ENCODE measurements around the gene KRTAP20-2. TPM values are rescaled to one million over a fixed set of nuclear protein-coding genes. Genes with fewer than 3 reads are reported as not detected.

Gene KRTAP20-2
- not detected for polyA plus RNA-seq (2013)

DNA sequence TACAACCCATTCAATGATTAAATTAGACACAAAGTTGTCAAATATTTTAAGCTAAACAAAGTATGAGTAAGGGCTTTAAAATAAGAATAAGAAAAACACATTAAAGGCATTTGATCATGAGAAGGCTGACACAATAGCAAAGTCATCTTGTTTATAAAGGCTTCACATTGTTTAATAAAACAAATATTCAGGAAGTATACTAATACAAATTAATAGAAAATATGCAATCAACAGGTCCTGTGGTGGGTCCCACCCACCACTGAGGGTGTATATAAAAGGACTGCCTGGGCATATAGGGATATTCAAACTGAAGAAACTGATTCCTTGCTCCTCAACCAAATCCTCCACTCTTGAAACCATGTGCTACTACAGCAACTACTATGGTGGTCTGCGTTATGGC, at the start of gene KRTAP20-2:
Gene KRTAP20-2, plus strand, starts transcription at position 301 of the 400 bp plus-strand sequence. Its CDS starts 58 bp downstream, at position 359.
- H3K27ac ChIP-seq (ENCODE audit: insufficient read depth in 1 of 2, low read depth in 1 of 2, low read length in 2 of 2, poor library complexity in 1 of 2, severe bottlenecking in 2 of 2), result no peak within 1 kb of the TSS
- H3K9me3 ChIP-seq (ENCODE audit: control extremely low read depth in 1 of 5, control insufficient read depth in 4 of 5, insufficient read depth in 2 of 5, low read depth in 1 of 5, low read length in 4 of 5), result no peaks in the 10 kb centered on the region
- POLR2A ChIA-PET, result no interaction called here
- no peaks in the 10 kb centered on the region for H3K4me1 ChIP-seq (ENCODE audit: control extremely low read depth in 1 of 4, control insufficient read depth in 4 of 4, insufficient read depth in 4 of 4, low read length in 3 of 4)
- CTCF ChIA-PET, result no interaction called here
- no peak for DNase-seq
- no peak within 1 kb of the TSS for H3K4me3 ChIP-seq (ENCODE audit: control insufficient read depth in 1 of 7, extremely low read depth in 1 of 7, insufficient read depth in 4 of 7, low read depth in 2 of 7, low read length in 6 of 7)
- H3K36me3 ChIP-seq (ENCODE audit: control insufficient read depth in 4 of 4, insufficient read depth in 4 of 4, low read length in 3 of 4), result no peaks in the 10 kb centered on the region
- WGBS (ENCODE audit: insufficient coverage), result no CpG with 5 or more reads among the region's 1 CpG
- H3K27me3 ChIP-seq (replicated peaks in 2 of 5; ENCODE audit: control insufficient read depth in 4 of 5, insufficient read depth in 5 of 5, low read length in 4 of 5), result no peaks in the 10 kb centered on the region

DNA sequence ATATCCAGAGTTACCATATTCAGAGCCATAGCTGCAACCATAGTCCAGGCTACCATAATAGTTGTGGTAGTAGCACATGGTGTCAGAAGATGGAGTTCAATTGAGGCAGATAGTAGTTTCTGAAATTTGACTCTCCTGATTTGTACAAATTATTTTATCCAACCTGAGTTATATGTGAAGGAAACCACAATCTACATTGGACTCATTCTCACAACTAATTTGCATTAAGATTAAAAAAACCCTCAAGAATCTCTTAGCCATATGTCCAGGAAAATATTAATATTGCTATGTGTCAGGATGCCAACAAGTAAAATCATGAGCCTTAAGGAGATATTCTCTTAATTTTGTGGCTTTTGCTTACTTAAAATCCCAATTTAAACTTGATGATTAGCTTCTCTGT, 44.7 kb upstream of the KRTAP20-2 start, which contains the start of gene KRTAP22-2:
Gene KRTAP22-2, minus strand, starts transcription at position 101 of the 400 bp plus-strand sequence.
- ChIA-PET CTCF (no interaction called here), POLR2A (no interaction called here)
- H3K9me3 ChIP-seq (ENCODE audit: control extremely low read depth in 1 of 5, control insufficient read depth in 4 of 5, insufficient read depth in 2 of 5, low read depth in 1 of 5, low read length in 4 of 5), result no peaks in the 10 kb centered on the region
- H3K27me3 ChIP-seq (replicated peaks in 2 of 5; ENCODE audit: control insufficient read depth in 4 of 5, insufficient read depth in 5 of 5, low read length in 4 of 5), result no peaks in the 10 kb centered on the region
- H3K4me1 ChIP-seq (ENCODE audit: control extremely low read depth in 1 of 4, control insufficient read depth in 4 of 4, insufficient read depth in 4 of 4, low read length in 3 of 4), result no peaks in the 10 kb centered on the region
- no peak within 1 kb of the TSS for H3K4me3 ChIP-seq (ENCODE audit: control insufficient read depth in 1 of 7, extremely low read depth in 1 of 7, insufficient read depth in 4 of 7, low read depth in 2 of 7, low read length in 6 of 7)
- DNase-seq, result no peak
- no peak within 1 kb of the TSS for H3K27ac ChIP-seq (ENCODE audit: insufficient read depth in 1 of 2, low read depth in 1 of 2, low read length in 2 of 2, poor library complexity in 1 of 2, severe bottlenecking in 2 of 2)
- no peaks in the 10 kb centered on the region for H3K36me3 ChIP-seq (ENCODE audit: control insufficient read depth in 4 of 4, insufficient read depth in 4 of 4, low read length in 3 of 4)

DNA sequence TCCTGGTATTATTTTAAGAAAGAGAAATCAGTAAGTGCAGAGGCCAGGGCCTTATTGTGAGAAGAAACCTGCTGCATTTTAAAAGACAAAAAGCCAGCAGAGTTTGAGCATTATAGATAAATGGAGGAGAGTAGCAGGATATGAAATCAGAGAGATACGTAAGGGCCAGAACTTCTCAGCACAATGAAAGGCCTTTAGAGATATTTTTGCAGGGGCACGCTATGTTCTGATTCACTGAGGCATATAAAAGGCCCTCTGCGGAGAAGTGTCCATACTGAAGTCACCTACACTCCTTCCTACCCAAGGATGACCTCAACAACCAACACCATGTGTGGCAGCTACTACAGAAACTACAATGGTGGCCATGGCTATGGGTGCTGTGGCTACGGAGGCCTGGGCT, 42.9 kb upstream of the KRTAP20-2 start, which contains the start of gene KRTAP6-3:
Gene KRTAP6-3, plus strand, starts transcription at position 301 of the 400 bp plus-strand sequence. Its CDS starts 6 bp downstream, at position 307.
- POLR2A ChIA-PET, result no interaction called here
- Histone ChIP-seq H3K9me3 (ENCODE audit: control extremely low read depth in 1 of 5, control insufficient read depth in 4 of 5, insufficient read depth in 2 of 5, low read depth in 1 of 5, low read length in 4 of 5) (no peaks in the 10 kb centered on the region), H3K4me1 (ENCODE audit: control extremely low read depth in 1 of 4, control insufficient read depth in 4 of 4, insufficient read depth in 4 of 4, low read length in 3 of 4) (no peaks in the 10 kb centered on the region), H3K27me3 (replicated peaks in 2 of 5; ENCODE audit: control insufficient read depth in 4 of 5, insufficient read depth in 5 of 5, low read length in 4 of 5) (no peaks in the 10 kb centered on the region), H3K27ac (ENCODE audit: insufficient read depth in 1 of 2, low read depth in 1 of 2, low read length in 2 of 2, poor library complexity in 1 of 2, severe bottlenecking in 2 of 2) (no peak within 1 kb of the TSS), H3K36me3 (ENCODE audit: control insufficient read depth in 4 of 4, insufficient read depth in 4 of 4, low read length in 3 of 4) (no peaks in the 10 kb centered on the region), H3K4me3 (ENCODE audit: control insufficient read depth in 1 of 7, extremely low read depth in 1 of 7, insufficient read depth in 4 of 7, low read depth in 2 of 7, low read length in 6 of 7) (no peak within 1 kb of the TSS)
- CTCF ChIA-PET, result no interaction called here
- no peak for DNase-seq
- 96% methylated on average over 3 of the region's 4 CpGs for WGBS (ENCODE audit: insufficient coverage)

DNA sequence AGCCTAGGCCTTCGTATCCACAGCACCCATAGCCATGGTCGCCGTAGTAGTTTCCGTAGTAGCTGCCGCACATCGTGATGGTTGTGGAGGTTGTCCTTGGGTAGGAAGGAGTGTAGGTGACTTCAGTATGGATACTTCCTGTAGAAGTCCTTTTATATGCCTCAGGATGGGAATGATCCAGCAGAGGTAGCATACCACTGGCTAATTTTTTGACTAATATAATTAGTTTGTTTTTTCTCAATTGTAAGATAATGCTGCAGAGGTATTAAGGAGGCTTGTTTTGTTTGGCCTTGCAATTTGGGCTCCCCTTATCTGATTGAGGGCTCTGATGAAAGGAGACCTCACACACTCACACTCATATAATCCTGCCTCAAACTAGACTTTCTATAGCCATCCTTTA, 36.2 kb upstream of the KRTAP20-2 start, which contains the start of gene KRTAP6-2:
Gene KRTAP6-2, minus strand, starts transcription at position 101 of the 400 bp plus-strand sequence. Its CDS starts 28 bp downstream, at position 73.
- WGBS (ENCODE audit: insufficient coverage), result 91% methylated on average over 6 of the region's 6 CpGs

DNA sequence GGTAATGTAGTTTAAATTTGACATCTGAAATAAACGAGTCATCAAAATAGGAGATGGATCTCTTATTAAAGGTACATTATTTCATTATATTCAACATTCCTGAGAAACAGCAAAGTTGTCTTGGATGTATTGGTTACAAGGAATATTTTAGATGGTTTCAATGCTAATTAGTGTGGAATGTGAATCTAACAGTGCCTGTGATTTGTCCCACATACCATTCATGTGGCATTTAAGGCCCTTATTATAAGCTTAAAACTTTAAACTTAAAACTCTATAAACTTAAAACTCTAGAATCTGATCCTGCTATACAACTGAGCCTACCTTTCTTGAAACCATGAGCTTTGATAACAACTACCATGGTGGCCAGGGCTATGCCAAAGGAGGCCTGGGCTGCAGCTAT, 34.2 kb upstream of the KRTAP20-2 start, which contains the start of gene KRTAP22-1:
Gene KRTAP22-1, plus strand, starts transcription at position 301 of the 400 bp plus-strand sequence.
- Histone ChIP-seq H3K9me3 (ENCODE audit: control extremely low read depth in 1 of 5, control insufficient read depth in 4 of 5, insufficient read depth in 2 of 5, low read depth in 1 of 5, low read length in 4 of 5) (no peaks in the 10 kb centered on the region), H3K27ac (ENCODE audit: insufficient read depth in 1 of 2, low read depth in 1 of 2, low read length in 2 of 2, poor library complexity in 1 of 2, severe bottlenecking in 2 of 2) (no peak within 1 kb of the TSS), H3K27me3 (replicated peaks in 2 of 5; ENCODE audit: control insufficient read depth in 4 of 5, insufficient read depth in 5 of 5, low read length in 4 of 5) (no peaks in the 10 kb centered on the region), H3K4me1 (ENCODE audit: control extremely low read depth in 1 of 4, control insufficient read depth in 4 of 4, insufficient read depth in 4 of 4, low read length in 3 of 4) (no peaks in the 10 kb centered on the region), H3K4me3 (ENCODE audit: control insufficient read depth in 1 of 7, extremely low read depth in 1 of 7, insufficient read depth in 4 of 7, low read depth in 2 of 7, low read length in 6 of 7) (no peak within 1 kb of the TSS), H3K36me3 (ENCODE audit: control insufficient read depth in 4 of 4, insufficient read depth in 4 of 4, low read length in 3 of 4) (no peaks in the 10 kb centered on the region)
- CTCF ChIA-PET, result no interaction called here
- WGBS (ENCODE audit: insufficient coverage), result no CpG with 5 or more reads among the region's 1 CpG
- POLR2A ChIA-PET, result no interaction called here
- DNase-seq, result no peak

More for the DNA sequence above, 36.2 kb upstream of the KRTAP20-2 start, which contains the start of gene KRTAP6-2:
- Histone ChIP-seq H3K4me1 (ENCODE audit: control extremely low read depth in 1 of 4, control insufficient read depth in 4 of 4, insufficient read depth in 4 of 4, low read length in 3 of 4) (no peaks in the 10 kb centered on the region), H3K4me3 (ENCODE audit: control insufficient read depth in 1 of 7, extremely low read depth in 1 of 7, insufficient read depth in 4 of 7, low read depth in 2 of 7, low read length in 6 of 7) (no peak within 1 kb of the TSS), H3K27ac (ENCODE audit: insufficient read depth in 1 of 2, low read depth in 1 of 2, low read length in 2 of 2, poor library complexity in 1 of 2, severe bottlenecking in 2 of 2) (no peak within 1 kb of the TSS), H3K36me3 (ENCODE audit: control insufficient read depth in 4 of 4, insufficient read depth in 4 of 4, low read length in 3 of 4) (no peaks in the 10 kb centered on the region), H3K27me3 (replicated peaks in 2 of 5; ENCODE audit: control insufficient read depth in 4 of 5, insufficient read depth in 5 of 5, low read length in 4 of 5) (no peaks in the 10 kb centered on the region), H3K9me3 (ENCODE audit: control extremely low read depth in 1 of 5, control insufficient read depth in 4 of 5, insufficient read depth in 2 of 5, low read depth in 1 of 5, low read length in 4 of 5) (no peaks in the 10 kb centered on the region)
- POLR2A ChIA-PET, result no interaction called here
- no peak for DNase-seq
- CTCF ChIA-PET, result no interaction called here

DNA sequence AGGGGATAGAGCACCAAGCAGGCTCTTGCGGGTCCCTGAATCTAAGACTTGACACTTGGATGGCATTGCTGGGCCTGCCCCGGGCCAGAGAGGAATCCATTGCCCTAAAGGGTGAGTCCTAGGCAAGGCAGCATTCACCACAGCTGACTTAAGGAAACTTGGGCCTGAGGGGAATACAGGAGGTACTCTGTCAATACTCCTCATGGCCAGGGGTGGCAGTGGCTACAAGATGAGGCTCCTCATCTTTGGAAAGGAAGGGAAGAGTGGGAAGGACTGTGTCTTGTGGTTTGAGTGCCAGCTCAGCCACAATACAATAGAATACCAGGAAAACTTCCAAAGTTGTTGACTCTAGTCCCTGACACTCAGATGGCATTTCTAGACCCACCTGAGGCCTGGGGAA, 29.0 kb upstream of the KRTAP20-2 start:
- H3K4me3 ChIP-seq (ENCODE audit: control insufficient read depth in 1 of 7, extremely low read depth in 1 of 7, insufficient read depth in 4 of 7, low read depth in 2 of 7, low read length in 6 of 7), result no peak overlapping the region
- ChIA-PET CTCF (no interaction called here), POLR2A (no interaction called here)
- H3K9me3 ChIP-seq (ENCODE audit: control extremely low read depth in 1 of 5, control insufficient read depth in 4 of 5, insufficient read depth in 2 of 5, low read depth in 1 of 5, low read length in 4 of 5), result no peaks in the 10 kb centered on the region
- no peaks in the 10 kb centered on the region for H3K36me3 ChIP-seq (ENCODE audit: control insufficient read depth in 4 of 4, insufficient read depth in 4 of 4, low read length in 3 of 4)
- no peaks in the 10 kb centered on the region for H3K4me1 ChIP-seq (ENCODE audit: control extremely low read depth in 1 of 4, control insufficient read depth in 4 of 4, insufficient read depth in 4 of 4, low read length in 3 of 4)
- H3K27me3 ChIP-seq (replicated peaks in 2 of 5; ENCODE audit: control insufficient read depth in 4 of 5, insufficient read depth in 5 of 5, low read length in 4 of 5), result no peaks in the 10 kb centered on the region
- no peak overlapping the region for H3K27ac ChIP-seq (ENCODE audit: insufficient read depth in 1 of 2, low read depth in 1 of 2, low read length in 2 of 2, poor library complexity in 1 of 2, severe bottlenecking in 2 of 2)
- DNase-seq, result no peak
- 89% methylated on average over 2 of the region's 2 CpGs for WGBS (ENCODE audit: insufficient coverage)

DNA sequence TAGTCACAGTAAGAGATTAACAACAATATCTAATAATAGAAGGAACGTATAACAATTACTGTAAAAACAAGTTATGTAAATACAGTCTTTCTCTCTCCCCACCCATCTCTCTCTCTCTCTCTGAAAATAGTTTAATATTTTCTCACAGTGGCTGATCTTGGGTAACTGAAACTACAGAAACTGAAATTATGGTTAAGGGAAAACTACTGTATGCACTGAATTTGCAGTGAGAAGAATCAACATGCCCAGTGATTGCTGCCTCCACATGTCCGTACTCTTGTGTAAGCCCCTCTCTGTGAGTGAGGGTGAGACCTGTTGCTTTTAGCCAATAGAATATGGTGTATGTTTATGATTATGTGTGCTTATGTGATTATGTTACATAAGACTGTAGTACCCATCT, 22.9 kb upstream of the KRTAP20-2 start:
- POLR2A ChIA-PET, result no interaction called here
- 100% methylated on average over 1 of the region's 2 CpGs for WGBS (ENCODE audit: insufficient coverage)
- CTCF ChIA-PET, result no interaction called here
- no peaks in the 10 kb centered on the region for H3K4me1 ChIP-seq (ENCODE audit: control extremely low read depth in 1 of 4, control insufficient read depth in 4 of 4, insufficient read depth in 4 of 4, low read length in 3 of 4)
- no peaks in the 10 kb centered on the region for H3K36me3 ChIP-seq (ENCODE audit: control insufficient read depth in 4 of 4, insufficient read depth in 4 of 4, low read length in 3 of 4)
- no peak overlapping the region for H3K4me3 ChIP-seq (ENCODE audit: control insufficient read depth in 1 of 7, extremely low read depth in 1 of 7, insufficient read depth in 4 of 7, low read depth in 2 of 7, low read length in 6 of 7)
- no peaks in the 10 kb centered on the region for H3K27me3 ChIP-seq (replicated peaks in 2 of 5; ENCODE audit: control insufficient read depth in 4 of 5, insufficient read depth in 5 of 5, low read length in 4 of 5)
- no peak overlapping the region for H3K27ac ChIP-seq (ENCODE audit: insufficient read depth in 1 of 2, low read depth in 1 of 2, low read length in 2 of 2, poor library complexity in 1 of 2, severe bottlenecking in 2 of 2)
- DNase-seq, result no peak
- no peaks in the 10 kb centered on the region for H3K9me3 ChIP-seq (ENCODE audit: control extremely low read depth in 1 of 5, control insufficient read depth in 4 of 5, insufficient read depth in 2 of 5, low read depth in 1 of 5, low read length in 4 of 5)

All from common myeloid progenitor, CD34-positive (primary cell).